ENCODE results near the gene MXRA7. TPM values are rescaled to one million over a fixed set of nuclear protein-coding genes. Genes with fewer than 3 reads are reported as not detected.
"Not testable (repeated sequence)": the region's sequence is repeated elsewhere in the genome, so short reads cannot be mapped to it uniquely, and the experiment has no call there.

MXRA7 gene
- polyA plus RNA-seq, 1 experiment: 300 TPM

- ChIA-PET POLR2A (no interaction called here), CTCF (interaction anchor here (1.1 to 1.2 kb wide), 2 partner anchors 18 to 119 kb away, joined by 3 read pairs; no protein-coding TSS in a partner anchor)
- Histone ChIP-seq H3K36me3 (ENCODE audit: control insufficient read depth, insufficient read depth, low read length) (no peaks in the 10 kb centered on the region), H3K4me3 (ENCODE audit: low read depth, low read length) (no peak overlapping the region), H3K27me3 (ENCODE audit: control insufficient read depth, insufficient read depth, low read length) (peaks cover 8% of the 10 kb centered on the region)
- no peak for DNase-seq (ENCODE audit: low read depth)
- no peak for TF ChIP-seq CTCF (IDR thresholded peaks at IDR 0.05; ENCODE audit: insufficient read depth, low read depth, low read length)
Observed at GRCh38 chr17:76642032-76642561, 68.7 kb downstream of the MXRA7 start.

GRCh38 chr17:76641501-76641900 lies 69.3 kb downstream of the MXRA7 start:
- H3K36me3 ChIP-seq (ENCODE audit: control insufficient read depth, insufficient read depth, low read length): no peaks in the 10 kb centered on the region
- no peak for TF ChIP-seq CTCF (IDR thresholded peaks at IDR 0.05; ENCODE audit: insufficient read depth, low read depth, low read length)
- DNase-seq (ENCODE audit: low read depth): no peak
- no peak overlapping the region for H3K4me3 ChIP-seq (ENCODE audit: low read depth, low read length)
- peaks cover 8% of the 10 kb centered on the region for H3K27me3 ChIP-seq (ENCODE audit: control insufficient read depth, insufficient read depth, low read length)
- ChIA-PET POLR2A (no interaction called here), CTCF (interaction anchor here (0.6 to 1.2 kb wide), 3 partner anchors 18 to 1683 kb away, joined by 3 read pairs; no protein-coding TSS in a partner anchor)

GRCh38 chr17:76640550-76641380 lies 70.0 kb downstream of the MXRA7 start:
- Histone ChIP-seq H3K4me3 (ENCODE audit: low read depth, low read length) (no peak overlapping the region), H3K36me3 (ENCODE audit: control insufficient read depth, insufficient read depth, low read length) (no peaks in the 10 kb centered on the region), H3K27me3 (ENCODE audit: control insufficient read depth, insufficient read depth, low read length) (peaks cover 6% of the 10 kb centered on the region)
- no peak for TF ChIP-seq CTCF (IDR thresholded peaks at IDR 0.05; ENCODE audit: insufficient read depth, low read depth, low read length)
- ChIA-PET CTCF (interaction anchor here (0.6 to 1.2 kb wide), 3 partner anchors 17 to 1682 kb away, joined by 3 to 5 read pairs (median 3); no protein-coding TSS in a partner anchor), POLR2A (no interaction called here)
- no peak for DNase-seq (ENCODE audit: low read depth)

GRCh38 chr17:76638263-76638662 lies 72.5 kb downstream of the MXRA7 start:
- ChIA-PET CTCF (interaction anchor here (1.2 to 1.3 kb wide), 2 partner anchors 14 to 115 kb away, joined by 4 to 8 read pairs; no protein-coding TSS in a partner anchor), POLR2A (no interaction called here)
- no peak for TF ChIP-seq CTCF (IDR thresholded peaks at IDR 0.05; ENCODE audit: insufficient read depth, low read depth, low read length)
- DNase-seq (ENCODE audit: low read depth): no peak
- H3K4me3 ChIP-seq (ENCODE audit: low read depth, low read length): no peak overlapping the region
- no peaks in the 10 kb centered on the region for H3K36me3 ChIP-seq (ENCODE audit: control insufficient read depth, insufficient read depth, low read length)
- no peaks in the 10 kb centered on the region; the same call in 1 of the 2 replicates for H3K27me3 ChIP-seq (ENCODE audit: control insufficient read depth, insufficient read depth, low read length)

- H3K36me3 ChIP-seq (ENCODE audit: control insufficient read depth, insufficient read depth, low read length); DNase-seq (ENCODE audit: low read depth); H3K4me3 ChIP-seq (ENCODE audit: low read depth, low read length); H3K27me3 ChIP-seq (ENCODE audit: control insufficient read depth, insufficient read depth, low read length); POLR2A ChIA-PET: not testable (repeated sequence)
- CTCF ChIA-PET: interaction anchor here (3.4 kb wide), 1 partner anchor 13 kb away, joined by 24 read pairs; no protein-coding TSS in a partner anchor
Observed at GRCh38 chr17:76636486-76637206, 74.1 kb downstream of the MXRA7 start.

Data from BJ (cell line).